ENCODE measurements around the gene DNAJC5.
A peak's percentile ranks its signal among the peaks of the same experiment; 100 is the strongest.
"Not testable (repeated sequence)": the region's sequence is repeated elsewhere in the genome, so short reads cannot be mapped to it uniquely, and the experiment has no call there.

The DNAJC5 gene

DNA sequence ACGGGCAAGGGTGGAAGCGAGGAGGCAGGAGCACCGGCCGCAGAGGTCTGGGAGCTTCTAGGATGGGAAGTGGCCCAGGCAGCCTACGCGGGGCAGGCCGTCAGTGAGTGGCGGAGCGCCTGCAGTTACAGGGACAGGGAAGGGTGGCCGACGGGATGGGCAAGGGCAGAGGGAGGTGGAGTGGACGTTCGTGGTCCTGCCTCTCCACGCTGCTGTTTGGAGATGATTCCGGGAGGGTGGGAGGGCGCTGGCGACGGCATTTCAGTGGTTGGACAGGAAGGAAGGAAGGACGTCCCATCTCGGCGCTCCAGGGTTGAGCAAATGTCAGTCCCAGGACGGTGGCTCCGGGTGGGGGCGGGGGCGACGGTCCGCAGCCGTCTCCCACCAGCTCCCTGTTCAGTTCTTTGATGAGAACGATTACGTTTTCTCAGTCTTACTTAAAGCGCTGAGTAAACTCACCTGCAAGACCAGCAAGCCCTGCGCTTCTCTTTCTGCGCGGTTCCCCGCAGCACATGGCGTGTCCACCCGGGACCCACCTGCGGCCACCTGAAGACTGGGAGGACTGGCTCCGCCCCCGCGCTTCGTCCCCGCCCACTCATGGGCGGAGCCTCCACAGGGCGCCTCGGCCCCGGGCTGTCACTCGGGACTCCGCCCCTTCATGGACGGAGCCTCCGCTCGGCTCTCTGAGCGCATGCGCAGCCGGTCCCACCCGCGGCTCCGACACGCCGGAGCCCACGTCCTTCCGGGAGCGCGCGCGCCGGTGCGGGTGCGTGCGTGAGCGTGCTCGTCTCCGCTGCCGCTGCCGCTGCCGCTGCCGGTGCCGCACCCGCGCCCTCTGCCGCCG, at the start of gene DNAJC5:
Gene DNAJC5 (plus strand): TSS at position 769 of the 844 bp plus-strand sequence. CDS start 33,220 bp downstream, outside the sequence.
- peak within 1 kb of the TSS; percentile 78 for H3K4me3 ChIP-seq (ENCODE audit: low read depth, low read length)
- H3K4me1 ChIP-seq (ENCODE audit: control insufficient read depth, insufficient read depth, low read length), result peaks cover 14% of the 10 kb centered on the region
- no peaks in the 10 kb centered on the region for H3K9me3 ChIP-seq (ENCODE audit: control insufficient read depth, insufficient read depth, low read depth, low read length)
- H3K9ac ChIP-seq (ENCODE audit: low read length), result peak within 1 kb of the TSS; percentile 56
- no peaks in the 10 kb centered on the region for H3K27me3 ChIP-seq (ENCODE audit: control insufficient read depth, insufficient read depth, low read length)
- H3K27ac ChIP-seq (ENCODE audit: low read depth, low read length), result no peak within 1 kb of the TSS
- peaks cover 28% of the 10 kb centered on the region for H3K36me3 ChIP-seq (ENCODE audit: control insufficient read depth, insufficient read depth, low read length)

- Histone ChIP-seq H3K4me3 (ENCODE audit: low read depth, low read length) (peak overlapping the region; percentile 56), H3K4me1 (ENCODE audit: control insufficient read depth, insufficient read depth, low read length) (peaks cover 28% of the 10 kb centered on the region), H3K27me3 (ENCODE audit: control insufficient read depth, insufficient read depth, low read length) (no peaks in the 10 kb centered on the region), H3K36me3 (ENCODE audit: control insufficient read depth, insufficient read depth, low read length) (no peaks in the 10 kb centered on the region), H3K27ac (ENCODE audit: low read depth, low read length) (peak overlapping the region; percentile 61; the same call in 1 of the 2 replicates), H3K9me3 (ENCODE audit: control insufficient read depth, insufficient read depth, low read depth, low read length) (no peaks in the 10 kb centered on the region), H3K9ac (ENCODE audit: low read length) (peak overlapping the region; percentile 70)
Measured at GRCh38 chr20:63846128-63846771, 48.7 kb upstream of the DNAJC5 start.

- Histone ChIP-seq H3K27ac (ENCODE audit: low read depth, low read length) (no peak overlapping the region; the same call in 1 of the 2 replicates), H3K4me1 (ENCODE audit: control insufficient read depth, insufficient read depth, low read length) (peaks cover 28% of the 10 kb centered on the region), H3K9me3 (ENCODE audit: control insufficient read depth, insufficient read depth, low read depth, low read length) (no peaks in the 10 kb centered on the region), H3K27me3 (ENCODE audit: control insufficient read depth, insufficient read depth, low read length) (no peaks in the 10 kb centered on the region), H3K9ac (ENCODE audit: low read length) (peak overlapping the region; percentile 14), H3K4me3 (ENCODE audit: low read depth, low read length) (peak overlapping the region; percentile 6; the same call in 1 of the 2 replicates), H3K36me3 (ENCODE audit: control insufficient read depth, insufficient read depth, low read length) (no peaks in the 10 kb centered on the region)
Measured at GRCh38 chr20:63846888-63847236, 48.1 kb upstream of the DNAJC5 start.

DNA sequence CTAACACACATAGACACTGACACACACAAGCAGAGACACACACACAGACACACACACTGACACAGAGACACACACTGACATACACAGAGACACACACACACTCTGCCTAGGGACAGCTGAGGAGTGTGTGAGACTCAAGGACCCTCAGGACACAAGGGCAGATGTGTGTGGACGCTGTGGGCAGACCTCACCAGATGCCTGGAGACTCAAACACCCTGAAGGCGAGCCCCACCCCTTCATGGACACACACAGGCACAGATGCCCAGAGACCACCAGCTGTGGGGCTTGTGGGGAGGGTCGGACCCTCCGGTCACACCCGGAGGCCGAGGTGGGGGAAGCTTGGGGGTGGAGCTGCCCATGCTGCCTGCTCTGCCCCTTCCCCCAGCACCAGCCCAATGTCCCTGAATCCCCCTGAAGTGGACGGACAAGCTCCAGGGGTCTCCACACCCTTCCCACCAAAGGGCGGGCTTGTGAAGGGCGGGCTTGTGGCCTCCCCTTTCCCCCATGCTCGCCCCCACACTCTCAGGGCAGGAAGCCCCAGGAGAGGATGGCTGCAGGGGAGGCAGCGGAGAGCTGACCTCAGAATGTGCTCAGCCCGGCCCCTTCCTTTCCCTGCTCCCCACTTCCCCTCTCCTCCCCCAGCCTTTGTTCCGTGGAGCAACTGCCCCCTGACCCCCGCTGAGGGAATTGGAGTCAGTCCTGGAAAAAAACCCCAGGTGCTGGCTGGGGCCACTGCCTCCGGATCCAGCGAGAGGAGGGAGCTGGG, 47.5 kb upstream of the DNAJC5 start:
- Histone ChIP-seq H3K9me3 (ENCODE audit: control insufficient read depth, insufficient read depth, low read depth, low read length) (no peaks in the 10 kb centered on the region), H3K36me3 (ENCODE audit: control insufficient read depth, insufficient read depth, low read length) (no peaks in the 10 kb centered on the region), H3K4me1 (ENCODE audit: control insufficient read depth, insufficient read depth, low read length) (peaks cover 28% of the 10 kb centered on the region), H3K4me3 (ENCODE audit: low read depth, low read length) (peak overlapping the region; percentile 6; the same call in 1 of the 2 replicates), H3K27me3 (ENCODE audit: control insufficient read depth, insufficient read depth, low read length) (no peaks in the 10 kb centered on the region), H3K9ac (ENCODE audit: low read length) (peak overlapping the region; percentile 14), H3K27ac (ENCODE audit: low read depth, low read length) (peak overlapping the region; percentile 69)

DNA sequence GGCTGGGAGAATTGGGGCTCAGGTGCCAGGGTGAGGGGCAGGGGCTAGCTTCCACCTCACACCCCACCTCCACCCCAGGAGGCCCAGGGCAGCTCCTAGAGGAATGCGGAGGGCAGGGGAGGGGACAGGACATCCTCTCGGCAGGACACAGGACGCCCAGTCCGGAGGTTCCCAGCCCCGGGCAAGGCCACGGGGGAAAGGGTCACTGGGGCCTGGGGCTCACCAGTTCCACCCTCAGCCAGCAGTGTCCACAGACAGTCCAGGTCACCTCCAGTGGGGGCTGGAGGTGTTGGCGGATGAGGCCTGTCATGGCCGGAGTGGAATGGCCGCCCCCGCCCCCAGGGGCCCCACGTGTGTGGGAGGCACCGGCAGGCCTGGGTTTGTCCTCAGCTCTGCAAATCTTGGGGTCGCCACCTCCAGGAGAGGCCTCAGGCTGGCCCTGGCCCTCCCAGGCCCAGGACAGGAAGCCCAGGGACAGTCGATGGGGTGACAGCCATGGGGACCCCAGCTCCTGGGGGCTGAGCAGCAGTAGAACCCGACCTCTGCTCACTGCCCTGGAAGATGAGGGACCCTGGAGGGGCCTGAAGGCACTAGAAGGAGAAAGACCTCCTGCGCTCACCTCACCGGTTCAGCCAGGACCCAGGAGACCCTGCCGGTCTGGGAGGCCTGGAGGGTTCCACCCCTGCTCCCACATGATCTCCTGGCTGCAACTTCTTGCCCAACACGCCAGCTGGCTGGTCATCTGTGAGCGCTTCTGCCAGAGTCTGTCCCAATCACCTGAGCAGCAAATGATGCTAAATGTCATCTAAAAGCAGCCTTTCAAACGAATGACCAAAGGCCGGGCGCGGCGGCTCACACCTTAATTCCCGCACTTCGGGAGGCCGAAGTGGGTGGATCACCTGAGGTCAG, 46.7 kb upstream of the DNAJC5 start:
- Histone ChIP-seq H3K4me3 (ENCODE audit: low read depth, low read length) (no peak overlapping the region), H3K4me1 (ENCODE audit: control insufficient read depth, insufficient read depth, low read length) (peaks cover 28% of the 10 kb centered on the region), H3K9me3 (ENCODE audit: control insufficient read depth, insufficient read depth, low read depth, low read length) (no peaks in the 10 kb centered on the region), H3K9ac (ENCODE audit: low read length) (peak overlapping the region; percentile 14), H3K27me3 (ENCODE audit: control insufficient read depth, insufficient read depth, low read length) (no peaks in the 10 kb centered on the region), H3K27ac (ENCODE audit: low read depth, low read length) (peak overlapping the region; percentile 69), H3K36me3 (ENCODE audit: control insufficient read depth, insufficient read depth, low read length) (no peaks in the 10 kb centered on the region)

DNA sequence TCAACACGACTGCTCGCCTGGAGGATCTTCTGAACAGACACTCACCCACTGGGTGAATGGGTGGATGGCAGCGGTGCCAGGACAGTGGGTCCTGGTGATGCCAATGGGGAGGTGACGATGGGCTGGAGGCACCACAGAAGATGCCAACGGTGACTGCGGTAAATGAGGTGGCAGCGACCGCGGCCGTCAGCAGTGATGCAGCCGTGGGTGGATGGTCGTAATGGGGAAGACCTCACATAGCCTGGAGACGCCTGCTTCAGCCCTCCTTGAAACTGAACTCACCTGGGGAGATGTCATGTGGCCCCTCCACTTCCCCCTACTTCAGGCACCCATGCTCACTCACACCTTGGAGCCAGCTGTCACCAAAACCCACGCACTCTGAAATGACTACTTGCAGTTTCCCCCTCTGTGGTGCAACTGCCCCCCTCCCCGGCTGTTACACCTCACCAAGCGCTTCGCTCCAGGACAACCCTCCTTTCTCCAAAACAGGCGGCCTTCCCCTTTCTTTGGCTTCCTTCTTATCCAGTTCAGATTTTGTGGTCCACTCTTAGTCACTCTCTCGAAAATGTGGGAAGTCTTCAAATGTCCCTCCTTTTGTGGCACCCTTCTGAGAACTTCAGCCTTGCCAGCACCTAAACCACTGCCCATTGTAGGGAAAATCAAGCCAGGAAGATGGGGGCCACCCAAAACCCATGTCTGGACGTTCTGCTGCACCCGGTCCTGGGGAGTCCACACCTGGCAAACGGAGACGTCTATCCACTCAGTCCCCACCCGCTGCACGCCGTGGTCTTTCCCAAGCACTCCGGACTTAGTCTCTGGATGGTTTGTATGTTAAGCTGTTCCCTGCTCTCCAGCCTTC, 44.0 kb upstream of the DNAJC5 start:
- Histone ChIP-seq H3K4me3 (ENCODE audit: low read depth, low read length) (no peak overlapping the region), H3K9ac (ENCODE audit: low read length) (no peak overlapping the region), H3K9me3 (ENCODE audit: control insufficient read depth, insufficient read depth, low read depth, low read length) (no peaks in the 10 kb centered on the region), H3K4me1 (ENCODE audit: control insufficient read depth, insufficient read depth, low read length) (peaks cover 47% of the 10 kb centered on the region), H3K27me3 (ENCODE audit: control insufficient read depth, insufficient read depth, low read length) (no peaks in the 10 kb centered on the region), H3K27ac (ENCODE audit: low read depth, low read length) (no peak overlapping the region), H3K36me3 (ENCODE audit: control insufficient read depth, insufficient read depth, low read length) (no peaks in the 10 kb centered on the region)

DNA sequence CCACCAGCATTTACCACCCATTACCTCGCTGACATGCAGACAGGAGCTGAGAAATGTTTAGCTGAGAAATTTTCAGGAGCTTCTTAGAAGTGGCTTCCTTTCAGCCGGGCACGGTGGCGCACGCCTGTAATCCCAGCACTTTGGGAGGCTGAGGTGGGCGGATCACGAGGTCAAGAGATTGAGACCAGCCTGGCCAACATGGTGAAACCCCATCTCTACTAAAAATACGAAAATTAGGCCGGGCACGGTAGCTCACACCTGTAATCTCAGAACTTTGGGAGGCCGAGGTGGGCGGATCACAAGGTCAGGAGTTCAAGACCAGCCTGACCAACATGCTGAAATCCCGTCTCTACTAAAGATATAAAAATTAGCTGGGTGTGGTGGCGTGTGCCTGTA, 43.4 kb upstream of the DNAJC5 start:
- H3K27ac ChIP-seq (ENCODE audit: low read depth, low read length); H3K9ac ChIP-seq (ENCODE audit: low read length); H3K4me3 ChIP-seq (ENCODE audit: low read depth, low read length); H3K9me3 ChIP-seq (ENCODE audit: control insufficient read depth, insufficient read depth, low read depth, low read length); H3K27me3 ChIP-seq (ENCODE audit: control insufficient read depth, insufficient read depth, low read length); H3K36me3 ChIP-seq (ENCODE audit: control insufficient read depth, insufficient read depth, low read length): not testable (repeated sequence)
- H3K4me1 ChIP-seq (ENCODE audit: control insufficient read depth, insufficient read depth, low read length), result peaks cover 51% of the 10 kb centered on the region

GRCh38 chr20:63853733-63854068, 41.2 kb upstream of the DNAJC5 start:
- H3K9ac ChIP-seq (ENCODE audit: low read length), result peak overlapping the region; percentile 17

GRCh38 chr20:63854069-63854765, 40.7 kb upstream of the DNAJC5 start:
- Histone ChIP-seq H3K36me3 (ENCODE audit: control insufficient read depth, insufficient read depth, low read length) (no peaks in the 10 kb centered on the region), H3K27ac (ENCODE audit: low read depth, low read length) (peak overlapping the region; percentile 79; the same call in 1 of the 2 replicates), H3K4me1 (ENCODE audit: control insufficient read depth, insufficient read depth, low read length) (peaks cover 48% of the 10 kb centered on the region), H3K9ac (ENCODE audit: low read length) (peak overlapping the region; percentile 57), H3K9me3 (ENCODE audit: control insufficient read depth, insufficient read depth, low read depth, low read length) (no peaks in the 10 kb centered on the region), H3K4me3 (ENCODE audit: low read depth, low read length) (peak overlapping the region; percentile 47), H3K27me3 (ENCODE audit: control insufficient read depth, insufficient read depth, low read length) (no peaks in the 10 kb centered on the region)

More at GRCh38 chr20:63853733-63854068, 41.2 kb upstream of the DNAJC5 start:
- not testable (repeated sequence) for H3K9me3 ChIP-seq (ENCODE audit: control insufficient read depth, insufficient read depth, low read depth, low read length); H3K4me3 ChIP-seq (ENCODE audit: low read depth, low read length); H3K27me3 ChIP-seq (ENCODE audit: control insufficient read depth, insufficient read depth, low read length); H3K36me3 ChIP-seq (ENCODE audit: control insufficient read depth, insufficient read depth, low read length)
- H3K27ac ChIP-seq (ENCODE audit: low read depth, low read length), result peak overlapping the region; percentile 79; the same call in 1 of the 2 replicates
- peaks cover 43% of the 10 kb centered on the region for H3K4me1 ChIP-seq (ENCODE audit: control insufficient read depth, insufficient read depth, low read length)

All from HUES6 (cell line).